ENCODE measurements around the gene PHLDA3.

GRCh38 chr1:201452866-201453265, 16.1 kb downstream of the PHLDA3 start:
- TF ChIP-seq CTCF (IDR thresholded peaks at IDR 0.05; ENCODE audit: insufficient read depth, low read length) = no peak
- no peak for TF ChIP-seq GABPA (IDR thresholded peaks at IDR 0.05; ENCODE audit: low read depth)

All from HL-60 (cell line).